Bladder microvascular endothelial cell (primary cell): ENCODE results near the gene SLC25A17. TPM values are rescaled to one million over a fixed set of nuclear protein-coding genes. Genes with fewer than 3 reads are reported as not detected.

Experiments used
- total RNA-seq: library from RNA; depleted of rRNA; stranded (reverse); fragments of >200 nt; gene quantifications from 2 replicates; pipeline ENCODE4 v1.2.3, GENCODE V29; 2014

Gene SLC25A17
- 9.9 and 22.3 TPM in 2 replicates for total RNA-seq

GRCh38 chr22:40818747-40819598 lies at the start of gene SLC25A17:
Gene SLC25A17, minus strand, starts transcription at chr22:40819346. Its CDS starts 98 bp downstream, at chr22:40819248.

GRCh38 chr22:40862013-40862412 lies 42.9 kb upstream of the SLC25A17 start, which contains the start of gene DNAJB7:
Gene DNAJB7, minus strand, starts transcription at chr22:40862113. Its CDS starts 119 bp downstream, at chr22:40861994.

GRCh38 chr22:40856513-40857308 lies 37.6 kb upstream of the SLC25A17 start, which contains the start of the genes ST13 and XPNPEP3:
Gene ST13, minus strand, starts transcription at chr22:40856639. Its CDS starts 99 bp downstream, at chr22:40856540.
Gene XPNPEP3, plus strand, starts transcription at chr22:40857148. Its CDS starts 34 bp downstream, at chr22:40857182.

Other genes starting within 250 kb of the SLC25A17 start
- 12.1 and 38.3 TPM in 2 replicates for gene MRTFA, start 182.6 kb downstream of the SLC25A17 start, total RNA-seq
- under 0.01 and 0.13 TPM in 2 replicates for gene MCHR1, start 139.9 kb downstream of the SLC25A17 start, total RNA-seq
- 181 and 270 TPM in 2 replicates for gene ST13, start 37.3 kb upstream of the SLC25A17 start, total RNA-seq
- gene XPNPEP3, start 37.8 kb upstream of the SLC25A17 start, total RNA-seq: 4.9 and 10.1 TPM in 2 replicates
- gene DNAJB7, start 42.8 kb upstream of the SLC25A17 start, total RNA-seq: not detected in 2 replicates
- gene RBX1, start 132.0 kb upstream of the SLC25A17 start, total RNA-seq: 54.8 and 77.9 TPM in 2 replicates